IMR-90 (cell line): ENCODE data around the gene ATP1B1. TPM values are rescaled to one million over a fixed set of nuclear protein-coding genes. Genes with fewer than 3 reads are reported as not detected.

Experiments used
- ATAC-seq: fragments of 200-7000 bp; cut with Tn5 transposase; 2 replicates; pipeline ENCODE4 v1.9.1; 2020; ENCODE audit warnings: low read depth, mild to moderate bottlenecking, moderate library complexity
- BruUV-seq: library from RNA; stranded (reverse); fragments of 400-500 nt; replicated peaks from 2 replicates; lab custom pipeline; 2021; lab: Mats Ljungman, UMichigan
- CTCF ChIA-PET: fragments of 300-600 bp; formaldehyde crosslinking; extraction: SDS; loops from one replicate; lab custom pipeline; 2021; ENCODE audit warnings: antibody characterized with exemption; lab: Yijun Ruan, JAX
- POLR2A ChIA-PET: fragments of 300-600 bp; sonication (Branson Sonifier 250); formaldehyde crosslinking; loops from one replicate; lab custom pipeline; 2022; ENCODE audit warnings: antibody characterized with exemption; ENCODE audit not compliant: unreplicated experiment; lab: Charles Lee
- DNase-seq: peaks from one replicate; pipeline ENCODE4 v3.0.0; 2013
- H2AFZ ChIP-seq: replicated peaks from 2 replicates; pipeline ENCODE3; 2013; ENCODE audit warnings: low read length, mild to moderate bottlenecking; ENCODE audit not compliant: poor library complexity
- H2AK5ac ChIP-seq: 2 replicates; pipeline ENCODE4 v1.6.1; 2013; ENCODE audit warnings: low read depth, low read length, inconsistent platforms
- H2AK9ac ChIP-seq: replicated peaks from 2 replicates; pipeline ENCODE3; 2013; ENCODE audit warnings: mild to moderate bottlenecking, low read depth, low read length, moderate library complexity; ENCODE audit not compliant: poor library complexity
- H2BK120ac ChIP-seq: 2 replicates; pipeline ENCODE4 v1.6.1; 2013; ENCODE audit warnings: low read depth, low read length, inconsistent platforms
- H2BK15ac ChIP-seq: 3 replicates; pipeline ENCODE4 v1.6.1; 2013; ENCODE audit warnings: low read depth, low read length, inconsistent platforms
- H2BK20ac ChIP-seq: 2 replicates; pipeline ENCODE4 v1.6.1; 2013; ENCODE audit warnings: low read depth, mild to moderate bottlenecking, inconsistent platforms, low read length, moderate library complexity
- H2BK5ac ChIP-seq: 2 replicates; pipeline ENCODE4 v1.6.1; 2013; ENCODE audit warnings: mild to moderate bottlenecking, low read depth, low read length, inconsistent platforms; ENCODE audit not compliant: poor library complexity, severe bottlenecking
- H3K14ac ChIP-seq: replicated peaks from 2 replicates; pipeline ENCODE4 v1.6.1; 2013; ENCODE audit warnings: low read depth, low read length, inconsistent platforms
- H3K18ac ChIP-seq: 2 replicates; pipeline ENCODE4 v1.6.1; 2013; ENCODE audit warnings: low read depth, low read length, control low read depth
- H3K23ac ChIP-seq: 2 replicates; pipeline ENCODE4 v1.6.1; 2013; ENCODE audit warnings: low read depth, low read length, inconsistent platforms
- H3K27ac ChIP-seq: 2 replicates; pipeline ENCODE4 v1.5.1; 2013; ENCODE audit warnings: mild to moderate bottlenecking, control low read depth, low read length; ENCODE audit not compliant: insufficient read depth
- H3K27me3 ChIP-seq: 2 replicates; pipeline ENCODE4 v1.6.1; 2013; ENCODE audit warnings: low read length; ENCODE audit not compliant: control insufficient read depth, insufficient read depth
- H3K36me3 ChIP-seq: 2 replicates; pipeline ENCODE4 v1.6.1; 2013; ENCODE audit warnings: low read length, mixed read lengths; ENCODE audit not compliant: control insufficient read depth, insufficient read depth
- H3K4ac ChIP-seq: 2 replicates; pipeline ENCODE4 v1.6.1; 2013; ENCODE audit warnings: low read depth, low read length, inconsistent platforms
- H3K4me1 ChIP-seq: 2 replicates; pipeline ENCODE4 v1.6.1; 2013; ENCODE audit warnings: low read length, mixed read lengths; ENCODE audit not compliant: control insufficient read depth, insufficient read depth
- H3K4me2 ChIP-seq: 2 replicates; pipeline ENCODE4 v1.6.1; 2013; ENCODE audit warnings: low read depth, mild to moderate bottlenecking, control low read depth, low read length, moderate library complexity
- H3K4me3 ChIP-seq: 2 replicates; pipeline ENCODE4 v1.5.1; 2013; ENCODE audit warnings: low read depth, mild to moderate bottlenecking, control low read depth, low read length, moderate library complexity; ENCODE audit not compliant: insufficient read depth
- H3K56ac ChIP-seq: 2 replicates; pipeline ENCODE4 v1.6.1; 2013; ENCODE audit warnings: low read length, inconsistent platforms; ENCODE audit not compliant: insufficient read depth; ENCODE audit errors: extremely low read depth
- H3K79me1 ChIP-seq, 2 experiments: 2 replicates each; pipeline ENCODE4 v1.6.1; 2013; ENCODE audit warnings: low read length in 2 of 2, inconsistent platforms in 1 of 2, low read depth in 1 of 2
- H3K9ac ChIP-seq: 2 replicates; pipeline ENCODE4 v1.6.1; 2013; ENCODE audit warnings: low read depth, low read length, control low read depth
- H3K9me1 ChIP-seq: 2 replicates; pipeline ENCODE4 v1.6.1; 2013; ENCODE audit warnings: low read length, inconsistent platforms; ENCODE audit not compliant: insufficient read depth
- H3K9me3 ChIP-seq: 2 replicates; pipeline ENCODE4 v1.6.1; 2013; ENCODE audit warnings: low read length; ENCODE audit not compliant: control insufficient read depth, insufficient read depth
- H4K20me1 ChIP-seq: 2 replicates; pipeline ENCODE4 v1.6.1; 2013; ENCODE audit warnings: low read length, inconsistent platforms; ENCODE audit not compliant: insufficient read depth
- H4K5ac ChIP-seq: 2 replicates; pipeline ENCODE4 v1.6.1; 2013; ENCODE audit warnings: mild to moderate bottlenecking, low read depth, low read length, control low read depth
- H4K8ac ChIP-seq, 2 experiments: 2 replicates each; pipeline ENCODE4 v1.6.1; 2013; ENCODE audit warnings: low read depth in 2 of 2, low read length in 2 of 2, control low read depth in 1 of 2, inconsistent platforms in 1 of 2
- H4K91ac ChIP-seq: 2 replicates; pipeline ENCODE4 v1.6.1; 2013; ENCODE audit warnings: low read depth, low read length, inconsistent platforms; ENCODE audit not compliant: insufficient read depth
- BHLHE40 ChIP-seq: fragments of 150-350 bp; IDR thresholded peaks from 2 replicates; pipeline ENCODE4 v1.6.1; 2016; ENCODE audit warnings: mild to moderate bottlenecking, low read depth, low read length
- MAFK ChIP-seq: IDR thresholded peaks from 2 replicates; pipeline ENCODE4 v1.6.1; 2012; ENCODE audit warnings: low read depth, low read length, improper control_type of control experiment
- MXI1 ChIP-seq: IDR thresholded peaks from 2 replicates; pipeline ENCODE4 v1.6.1; 2012; ENCODE audit warnings: low read depth, mild to moderate bottlenecking, low read length, moderate library complexity, borderline replicate concordance
- POLR2A ChIP-seq: IDR thresholded peaks from 2 replicates; pipeline ENCODE4 v1.6.1; 2012; ENCODE audit warnings: mild to moderate bottlenecking, low read depth, low read length
- RAD21 ChIP-seq: IDR thresholded peaks from 2 replicates; pipeline ENCODE4 v1.6.1; 2012; ENCODE audit warnings: low read length, improper control_type of control experiment
- RCOR1 ChIP-seq: IDR thresholded peaks from 2 replicates; pipeline ENCODE4 v1.6.1; 2012; ENCODE audit warnings: mild to moderate bottlenecking, low read length, improper control_type of control experiment; ENCODE audit not compliant: insufficient replicate concordance
- SMC3 ChIP-seq: fragments of 150-350 bp; IDR thresholded peaks from 2 replicates; pipeline ENCODE4 v1.6.1; 2016; ENCODE audit warnings: low read depth, mild to moderate bottlenecking, antibody characterized with exemption, low read length, moderate library complexity
- USF2 ChIP-seq: fragments of 150-350 bp; IDR thresholded peaks from 2 replicates; pipeline ENCODE4 v1.6.1; 2017; ENCODE audit warnings: mild to moderate bottlenecking, antibody characterized with exemption, low read length, low read depth
- WGBS, 2 experiments: methylation state at CpG; one replicate each; pipeline versions ENCODE4 v1.1.5 to v1.1.7; 2013; ENCODE audit warnings: missing lambda C conversion rate in 2 of 2; ENCODE audit not compliant: insufficient read length in 1 of 2; ENCODE audit errors: extremely low coverage in 2 of 2; 5-methylcytosine and 5-hydroxymethylcytosine counted together
- dilution Hi-C: fragments of 300-500 bp; cut with HindIII; formaldehyde crosslinking; loops from one replicate; pipeline ENCODE4 v1.14.3; 2018; ENCODE audit warnings: low sequenced_read_pairs; ENCODE audit not compliant: unreplicated experiment
- in situ Hi-C: fragments of 300-500 bp; cut with MboI; formaldehyde crosslinking; loops from 3 replicates; pipeline ENCODE4 v1.14.3; 2019; ENCODE audit warnings: low sequenced_read_pairs, inconsistent platforms, mixed read lengths
- intact Hi-C: fragments of 100-400 bp; cut with micrococcal nuclease; formaldehyde crosslinking; loops from 2 replicates; pipeline ENCODE4 v1.10.0; 2022
- polyA plus RNA-seq, 3 experiments: library from polyadenylated mRNA; depleted of rRNA; stranded (reverse); fragments of >200 nt; gene quantifications; 2 replicates each; pipeline ENCODE4 v1.2.3, GENCODE V29; 2012; ENCODE audit warnings: low replicate concordance in 1 of 3
- total RNA-seq: library from RNA; depleted of rRNA; stranded (reverse); fragments of >200 nt; gene quantifications from 2 replicates; pipeline ENCODE4 v1.2.3, GENCODE V29; 2012

The ATP1B1 gene
- total and polyA plus RNA-seq, 2 of the 4 experiments (the other 2 are of a cell fraction), result 14.5 to 22.1 TPM

- no peaks in the 10 kb centered on the region for H3K9me1 ChIP-seq
- CTCF ChIA-PET, result no interaction called here
- ATAC-seq (no peak), DNase-seq (no peak)
- no peaks in the 10 kb centered on the region for H3K79me1 ChIP-seq
- H4K20me1 ChIP-seq, result no peaks in the 10 kb centered on the region
- no peak overlapping the region for H4K5ac ChIP-seq
- intact Hi-C loops (no loop called here), dilution Hi-C loops (no loop called here), in situ Hi-C loops (no loop called here)
- no peak overlapping the region for H2AFZ ChIP-seq
- no peak overlapping the region for H2BK5ac ChIP-seq
- H2AK5ac ChIP-seq, result no peak overlapping the region
- no peak overlapping the region for H3K56ac ChIP-seq
- no peak overlapping the region for H3K4me2 ChIP-seq
- no peak overlapping the region for H4K91ac ChIP-seq
- no peak overlapping the region for H3K4me3 ChIP-seq
- no CpG with 5 or more reads among the region's 7 CpGs for WGBS, 2 experiments
- H3K36me3 ChIP-seq, result no peaks in the 10 kb centered on the region
- H2BK20ac ChIP-seq, result no peak overlapping the region
- H4K8ac ChIP-seq, result no peak overlapping the region
- H2BK15ac ChIP-seq, result no peak overlapping the region
- POLR2A ChIA-PET, result no interaction called here
- H3K18ac ChIP-seq, result no peak overlapping the region
- no peaks in the 10 kb centered on the region for H3K9me3 ChIP-seq
- no peaks in the 10 kb centered on the region for H3K4me1 ChIP-seq
- no peaks in the 10 kb centered on the region for H3K27me3 ChIP-seq
- TF ChIP-seq RCOR1 (no peak), USF2 (no peak), MXI1 (no peak), SMC3 (no peak), BHLHE40 (no peak), RAD21 (no peak), POLR2A (no peak), MAFK (no peak)
- H3K4ac ChIP-seq, result no peak overlapping the region
- no peak overlapping the region for H3K27ac ChIP-seq
- H2AK9ac ChIP-seq, result no peak overlapping the region
- H3K14ac ChIP-seq, result no peak overlapping the region
- no TSS peak for BruUV-seq
- no peak overlapping the region for H2BK120ac ChIP-seq
- no peak overlapping the region for H3K23ac ChIP-seq
- H3K9ac ChIP-seq, result no peak overlapping the region
Measured at GRCh38 chr1:169144941-169145626, 38.6 kb downstream of the ATP1B1 start.
